ENCODE data around the gene DPF3. TPM values are rescaled to one million over a fixed set of nuclear protein-coding genes. Genes with fewer than 3 reads are reported as not detected.
A peak's percentile ranks its signal among the peaks of the same experiment; 100 is the strongest.

Gene DPF3
- total and polyA plus RNA-seq, 2 of the 13 experiments (the other 11 are each of a cell fraction or from before 2014, with no cell fraction given), result 0.09 to 0.60 TPM

GRCh38 chr14:72699443-72699842, 194.5 kb downstream of the DPF3 start (continued):
- TF ChIP-seq ZNF746 (CRISPR knock-in tag; IDR thresholded peaks at IDR 0.05), result no peak
- TF ChIP-seq MAZ (IDR thresholded peaks at IDR 0.05; ENCODE audit: borderline replicate concordance, low read depth, low read length), result no peak
- TF ChIP-seq MAZ (CRISPR knock-in tag; IDR thresholded peaks at IDR 0.05; ENCODE audit: low read depth), result no peak
- TF ChIP-seq ADNP (CRISPR knock-in tag; IDR thresholded peaks at IDR 0.05), result no peak
- no peak for TF ChIP-seq SALL1 (CRISPR knock-in tag; IDR thresholded peaks at IDR 0.05)
- TF ChIP-seq TBP (CRISPR knock-in tag; IDR thresholded peaks at IDR 0.05), result no peak
- TF ChIP-seq RFX3 (CRISPR knock-in tag; IDR thresholded peaks at IDR 0.05), result no peak

DNA sequence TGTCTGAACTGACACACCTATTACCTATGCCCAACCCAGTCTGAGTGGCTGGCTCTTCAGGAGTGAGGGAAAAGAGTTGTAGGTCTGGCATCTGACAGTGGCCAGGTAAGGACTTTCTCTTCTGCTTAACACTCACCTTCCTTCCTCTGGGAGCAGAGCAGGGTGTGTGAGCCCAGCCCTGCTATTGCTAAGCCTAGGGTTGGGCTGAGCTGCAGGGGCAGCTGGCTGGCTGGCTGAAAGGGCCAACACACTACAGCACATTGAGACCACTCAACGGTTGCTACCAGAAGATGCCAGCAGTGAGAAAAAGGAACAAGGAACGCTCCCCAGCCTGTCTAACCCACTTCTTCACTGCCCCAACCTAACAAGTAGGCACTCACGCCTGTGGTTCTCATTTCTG, 201.2 kb downstream of the DPF3 start:
- Histone ChIP-seq H3K9ac (ENCODE audit: insufficient read depth, low read depth, low read length) (no peak overlapping the region), H3K36me3 (replicated peaks in 1 of 2; ENCODE audit: control insufficient read depth in 1 of 2, insufficient read depth in 2 of 2, low read length in 2 of 2) (no peaks in the 10 kb centered on the region), H3K4me3 (replicated peaks in 1 of 3; ENCODE audit: insufficient read depth in 1 of 3, low read depth in 2 of 3, low read length in 3 of 3) (no peak overlapping the region), H3K27ac (ENCODE audit: extremely low read length, insufficient read depth, low read length) (no peak overlapping the region), H3K4me2 (ENCODE audit: low read depth, low read length) (no peak overlapping the region), H2AFZ (ENCODE audit: low read length) (no peak overlapping the region), H3K4me1 (ENCODE audit: insufficient read depth, low read length) (no peaks in the 10 kb centered on the region), H3K27me3 (ENCODE audit: control insufficient read depth in 1 of 2, insufficient read depth in 2 of 2, low read length in 2 of 2) (no peaks in the 10 kb centered on the region), H3K9me3 (ENCODE audit: low read length) (no peaks in the 10 kb centered on the region), H4K20me1 (ENCODE audit: insufficient read depth, low read length) (no peaks in the 10 kb centered on the region), H3K79me2 (ENCODE audit: insufficient read depth, low read length) (no peaks in the 10 kb centered on the region)
- ATAC-seq, result peak; percentile 60
- no peak for DNase-seq (ENCODE audit: low spot score)
- intact Hi-C loops (cut with micrococcal nuclease; ENCODE audit: unreplicated experiment) (no loop called here), in situ Hi-C loops (cut with HindIII; ENCODE audit: extremely low pct_ligation_motif_present, low pct_unique_long_range_greater_than_20kb) (no loop called here)
- CTCF ChIA-PET (ENCODE audit: low intra/inter-chr PET ratio, low total read pairs), result no interaction called here
- BruUV-seq (replicated peaks), result no TSS peak
- POLR2A ChIA-PET, result no interaction called here
- no peak for TF ChIP-seq FOXP1 (IDR thresholded peaks at IDR 0.05)
- TF ChIP-seq FOXP1 (CRISPR knock-in tag; IDR thresholded peaks at IDR 0.05), result no peak
- no peak for TF ChIP-seq TGIF2 (CRISPR knock-in tag; IDR thresholded peaks at IDR 0.05)
- no peak for TF ChIP-seq MBNL3 (CRISPR knock-in tag; conservative IDR thresholded peaks at IDR 0.05)
- no peak for FAIRE-seq
- 27% methylated on average over 3 of the region's 3 CpGs for WGBS (ENCODE audit: low lambda C conversion rate)

- no peak for ATAC-seq
- in situ Hi-C loops (cut with HindIII; ENCODE audit: extremely low pct_ligation_motif_present, low pct_unique_long_range_greater_than_20kb) (no loop called here), intact Hi-C loops (cut with micrococcal nuclease; ENCODE audit: unreplicated experiment) (no loop called here)
- Histone ChIP-seq H3K79me2 (ENCODE audit: insufficient read depth, low read length) (no peaks in the 10 kb centered on the region), H3K27ac (ENCODE audit: extremely low read length, insufficient read depth, low read length) (no peak overlapping the region), H3K4me2 (ENCODE audit: low read depth, low read length) (no peak overlapping the region), H3K4me1 (ENCODE audit: insufficient read depth, low read length) (no peaks in the 10 kb centered on the region), H2AFZ (ENCODE audit: low read length) (no peak overlapping the region), H3K4me3 (replicated peaks in 1 of 3; ENCODE audit: insufficient read depth in 1 of 3, low read depth in 2 of 3, low read length in 3 of 3) (no peak overlapping the region), H3K27me3 (ENCODE audit: control insufficient read depth in 1 of 2, insufficient read depth in 2 of 2, low read length in 2 of 2) (no peaks in the 10 kb centered on the region), H3K9me3 (ENCODE audit: low read length) (no peaks in the 10 kb centered on the region), H3K9ac (ENCODE audit: insufficient read depth, low read depth, low read length) (no peak overlapping the region), H3K36me3 (replicated peaks in 1 of 2; ENCODE audit: control insufficient read depth in 1 of 2, insufficient read depth in 2 of 2, low read length in 2 of 2) (no peaks in the 10 kb centered on the region), H4K20me1 (ENCODE audit: insufficient read depth, low read length) (no peaks in the 10 kb centered on the region)
- FAIRE-seq, result no peak
- ChIA-PET CTCF (ENCODE audit: low intra/inter-chr PET ratio, low total read pairs) (no interaction called here), POLR2A (no interaction called here)
- no TSS peak for BruUV-seq (replicated peaks)
- WGBS (ENCODE audit: low lambda C conversion rate), result 72% methylated on average over 10 of the region's 14 CpGs
- DNase-seq (ENCODE audit: low spot score), result no peak
- TF ChIP-seq, protein P1, sequence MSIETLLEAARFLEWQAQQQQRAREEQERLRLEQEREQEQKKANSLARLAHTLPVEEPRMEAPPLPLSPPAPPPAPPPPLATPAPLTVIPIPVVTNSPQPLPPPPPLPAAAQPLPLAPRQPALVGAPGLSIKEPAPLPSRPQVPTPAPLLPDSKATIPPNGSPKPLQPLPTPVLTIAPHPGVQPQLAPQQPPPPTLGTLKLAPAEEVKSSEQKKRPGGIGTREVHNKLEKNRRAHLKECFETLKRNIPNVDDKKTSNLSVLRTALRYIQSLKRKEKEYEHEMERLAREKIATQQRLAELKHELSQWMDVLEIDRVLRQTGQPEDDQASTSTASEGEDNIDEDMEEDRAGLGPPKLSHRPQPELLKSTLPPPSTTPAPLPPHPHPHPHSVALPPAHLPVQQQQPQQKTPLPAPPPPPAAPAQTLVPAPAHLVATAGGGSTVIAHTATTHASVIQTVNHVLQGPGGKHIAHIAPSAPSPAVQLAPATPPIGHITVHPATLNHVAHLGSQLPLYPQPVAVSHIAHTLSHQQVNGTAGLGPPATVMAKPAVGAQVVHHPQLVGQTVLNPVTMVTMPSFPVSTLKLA (IDR thresholded peaks at IDR 0.05), result peak; percentile 98
- TF ChIP-seq LCORL (IDR thresholded peaks at IDR 0.05), result peak; percentile 23; the same call in 1 of the 2 replicates
- TF ChIP-seq LCORL (CRISPR knock-in tag; IDR thresholded peaks at IDR 0.05), result no peak
- TF ChIP-seq EP300 (IDR thresholded peaks at IDR 0.05; ENCODE audit: low read depth in 2 of 2, low read length in 2 of 2), result no peak
- TF ChIP-seq EP300 (CRISPR knock-in tag; IDR thresholded peaks at IDR 0.05; ENCODE audit: borderline replicate concordance), result no peak
- no peak for TF ChIP-seq PREB (CRISPR knock-in tag; IDR thresholded peaks at IDR 0.05)
- no peak for TF ChIP-seq ZNF557 (CRISPR knock-in tag; IDR thresholded peaks at IDR 0.05)
- no peak for TF ChIP-seq NFATC3 (CRISPR knock-in tag; IDR thresholded peaks at IDR 0.05)
These were observed 203.6 kb downstream of the DPF3 start for GRCh38 chr14:72690324-72690723.
